Stimulated activated CD4-positive, alpha-beta T cell treated with anti-CD3 and anti-CD28 coated beads, Interleukin-4, amount 100 ng/mL, for 1 hour (primary cell): ENCODE data around the gene CD244.
"Not testable (repeated sequence)": the region's sequence is repeated elsewhere in the genome, so short reads cannot be mapped to it uniquely, and the experiment has no call there.

ENCODE experiments used
- DNase-seq: peaks from one replicate; pipeline ENCODE4 v3.0.0-alpha.2; 2020

The CD244 gene

GRCh38 chr1:160862203-160863060 lies at the start of gene CD244:
Gene CD244 (minus strand): TSS chr1:160862887. CDS start chr1:160862677, 210 bp downstream.
- DNase-seq = peak; percentile 34

GRCh38 chr1:160911925-160912324 lies 49.2 kb upstream of the CD244 start:
- no peak for DNase-seq

GRCh38 chr1:160911441-160911840 lies 48.8 kb upstream of the CD244 start:
- no peak for DNase-seq

GRCh38 chr1:160910170-160910750 lies 47.6 kb upstream of the CD244 start:
- DNase-seq = no peak

- DNase-seq = no peak
These were observed 45.3 kb upstream of the CD244 start for GRCh38 chr1:160907976-160908375.

GRCh38 chr1:160905617-160905989 lies 42.9 kb upstream of the CD244 start:
- no peak for DNase-seq

- no peak for DNase-seq
These were observed 42.3 kb upstream of the CD244 start for GRCh38 chr1:160904783-160905616.

GRCh38 chr1:160902251-160902650 lies 39.6 kb upstream of the CD244 start:
- not testable (repeated sequence) for DNase-seq

GRCh38 chr1:160901768-160902167 lies 39.1 kb upstream of the CD244 start:
- DNase-seq = no peak

- DNase-seq = not testable (repeated sequence)
These were observed 38.0 kb upstream of the CD244 start for GRCh38 chr1:160900683-160901082.

- DNase-seq = not testable (repeated sequence)
These were observed 31.9 kb upstream of the CD244 start for GRCh38 chr1:160894368-160895135.

GRCh38 chr1:160891474-160891873 lies 28.8 kb upstream of the CD244 start:
- no peak for DNase-seq

GRCh38 chr1:160888926-160889325 lies 26.2 kb upstream of the CD244 start:
- no peak for DNase-seq

- no peak for DNase-seq
These were observed 24.4 kb upstream of the CD244 start for GRCh38 chr1:160887071-160887470.

- DNase-seq = no peak
These were observed 22.4 kb upstream of the CD244 start, which contains the start of gene ITLN1 for GRCh38 chr1:160885042-160885441. Gene ITLN1 (minus strand): TSS chr1:160885180. CDS start chr1:160884877, 303 bp downstream.

GRCh38 chr1:160884579-160884978 lies 21.9 kb upstream of the CD244 start:
- DNase-seq = no peak

- no peak for DNase-seq
These were observed 21.2 kb upstream of the CD244 start for GRCh38 chr1:160883581-160884513.

GRCh38 chr1:160882582-160882981 lies 19.9 kb upstream of the CD244 start:
- no peak for DNase-seq

- not testable (repeated sequence) for DNase-seq
These were observed 18.6 kb upstream of the CD244 start for GRCh38 chr1:160881264-160881663.

- DNase-seq = no peak
These were observed 17.5 kb upstream of the CD244 start for GRCh38 chr1:160880216-160880615.

GRCh38 chr1:160879056-160879455 lies 16.4 kb upstream of the CD244 start:
- no peak for DNase-seq
